MCF 10A (cell line): ENCODE measurements around the gene NACC2. TPM values are rescaled to one million over a fixed set of nuclear protein-coding genes. Genes with fewer than 3 reads are reported as not detected.

Experiments
- BruUV-seq: library from RNA; stranded (reverse); fragments of 400-500 nt; replicated peaks from 2 replicates; lab custom pipeline; 2021; lab: Mats Ljungman, UMichigan
- CTCF ChIA-PET: fragments of 300-600 bp; sonication (Branson Sonifier 250); formaldehyde crosslinking; extraction: SDS; loops from one replicate; lab custom pipeline; 2021; ENCODE audit warnings: antibody characterized with exemption, inconsistent platforms; lab: Yijun Ruan, JAX
- POLR2A ChIA-PET: fragments of 300-600, 350-650 bp; sonication (Branson Sonifier 250); formaldehyde crosslinking; extraction: SDS; loops from one replicate; lab custom pipeline; 2020; ENCODE audit warnings: antibody characterized with exemption, inconsistent platforms; lab: Yijun Ruan, JAX
- DNase-seq: peaks from one replicate; pipeline ENCODE4 v3.0.0-alpha.2; 2018; ENCODE audit not compliant: unreplicated experiment
- H3K27ac Mint-ChIP-seq: one replicate; pipeline ENCODE4 v1.8.0; 2022; ENCODE audit warnings: mild to moderate bottlenecking, low read depth, mixed read lengths; ENCODE audit not compliant: unreplicated experiment
- H3K27me3 Mint-ChIP-seq: one replicate; pipeline ENCODE4 v1.8.0; 2022; ENCODE audit warnings: mixed read lengths; ENCODE audit not compliant: insufficient read depth, unreplicated experiment
- H3K36me3 Mint-ChIP-seq: one replicate; pipeline ENCODE4 v1.8.0; 2022; ENCODE audit warnings: mild to moderate bottlenecking, moderate library complexity, mixed read lengths; ENCODE audit not compliant: insufficient read depth, unreplicated experiment
- H3K4me1 Mint-ChIP-seq: one replicate; pipeline ENCODE4 v1.8.0; 2022; ENCODE audit warnings: mixed read lengths; ENCODE audit not compliant: insufficient read depth, unreplicated experiment
- H3K4me3 Mint-ChIP-seq: one replicate; pipeline ENCODE4 v1.8.0; 2022; ENCODE audit warnings: mild to moderate bottlenecking, moderate library complexity, mixed read lengths; ENCODE audit not compliant: unreplicated experiment
- H3K9me3 Mint-ChIP-seq: one replicate; pipeline ENCODE4 v1.8.0; 2022; ENCODE audit warnings: mixed read lengths; ENCODE audit not compliant: unreplicated experiment
- intact Hi-C: fragments of 100-400 bp; cut with micrococcal nuclease; formaldehyde crosslinking; loops from 2 replicates; pipeline ENCODE4 v1.14.1; 2022
- total RNA-seq: library from RNA; stranded (reverse); gene quantifications from 2 replicates; pipeline ENCODE4 v1.2.3, GENCODE V29; 2022
- TF ChIP-seq, protein P1 (sequence below): fragments of 200-600 bp; IDR thresholded peaks from one replicate; pipeline ENCODE4 v1.8.0; 2022; ENCODE audit warnings: antibody characterized with exemption, mild to moderate bottlenecking; ENCODE audit not compliant: unreplicated experiment

The NACC2 gene
- total RNA-seq, 1 experiment from 2014 or later: 16.5 TPM

DNA sequence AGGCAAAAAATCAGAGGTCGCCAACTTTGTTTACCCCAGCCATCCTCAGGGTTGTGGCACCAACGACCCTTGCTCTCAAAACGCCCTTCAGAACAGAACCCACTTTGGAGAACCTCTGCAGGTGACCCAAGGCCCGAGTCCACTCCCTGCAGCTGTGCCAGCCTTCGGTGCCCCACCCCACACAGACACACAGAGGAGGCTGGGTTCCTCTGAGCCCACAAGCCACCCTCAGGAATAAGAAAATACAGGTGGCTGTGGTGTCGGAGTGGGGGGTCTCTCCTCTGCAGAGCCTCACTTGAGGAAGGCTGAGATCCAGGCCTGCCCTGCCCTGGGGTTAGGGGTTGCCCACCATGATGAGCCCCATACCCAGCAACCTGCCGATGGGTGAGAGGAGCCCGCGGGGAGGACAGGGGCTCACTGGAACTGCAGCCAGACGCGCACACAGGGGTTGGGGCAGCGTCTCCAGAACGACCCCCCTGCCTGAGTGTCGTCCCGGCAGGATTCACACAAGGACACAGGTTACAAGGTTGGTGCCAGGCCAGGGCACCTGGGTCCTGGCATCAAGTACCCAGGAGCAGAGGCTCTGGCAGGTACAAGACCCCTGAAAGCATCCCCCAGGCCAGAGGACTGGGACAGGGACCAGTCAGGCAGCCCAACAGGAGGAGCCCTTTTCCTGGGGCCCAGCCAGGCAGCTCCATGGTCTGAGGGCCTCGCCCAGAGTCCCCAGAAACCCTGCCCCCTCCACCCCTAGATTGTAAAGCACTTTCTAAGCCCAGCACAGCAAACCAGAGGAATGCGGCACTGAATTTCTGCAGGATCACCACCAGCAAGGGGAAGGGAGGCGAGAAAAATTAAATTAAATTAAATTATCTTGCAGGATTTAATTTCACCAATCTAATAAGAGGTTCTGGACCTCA lies 40.0 kb downstream of the NACC2 start:
- CTCF ChIA-PET: no interaction called here
- H3K4me1 Mint-ChIP-seq: peaks cover 9% of the 10 kb centered on the region
- no peak for DNase-seq
- no TSS peak for BruUV-seq
- no peak overlapping the region for H3K27ac Mint-ChIP-seq
- H3K4me3 Mint-ChIP-seq: no peak overlapping the region
- H3K36me3 Mint-ChIP-seq: peaks cover 2% of the 10 kb centered on the region
- H3K27me3 Mint-ChIP-seq: no peaks in the 10 kb centered on the region
- intact Hi-C loops: no loop called here
- TF ChIP-seq, protein P1, sequence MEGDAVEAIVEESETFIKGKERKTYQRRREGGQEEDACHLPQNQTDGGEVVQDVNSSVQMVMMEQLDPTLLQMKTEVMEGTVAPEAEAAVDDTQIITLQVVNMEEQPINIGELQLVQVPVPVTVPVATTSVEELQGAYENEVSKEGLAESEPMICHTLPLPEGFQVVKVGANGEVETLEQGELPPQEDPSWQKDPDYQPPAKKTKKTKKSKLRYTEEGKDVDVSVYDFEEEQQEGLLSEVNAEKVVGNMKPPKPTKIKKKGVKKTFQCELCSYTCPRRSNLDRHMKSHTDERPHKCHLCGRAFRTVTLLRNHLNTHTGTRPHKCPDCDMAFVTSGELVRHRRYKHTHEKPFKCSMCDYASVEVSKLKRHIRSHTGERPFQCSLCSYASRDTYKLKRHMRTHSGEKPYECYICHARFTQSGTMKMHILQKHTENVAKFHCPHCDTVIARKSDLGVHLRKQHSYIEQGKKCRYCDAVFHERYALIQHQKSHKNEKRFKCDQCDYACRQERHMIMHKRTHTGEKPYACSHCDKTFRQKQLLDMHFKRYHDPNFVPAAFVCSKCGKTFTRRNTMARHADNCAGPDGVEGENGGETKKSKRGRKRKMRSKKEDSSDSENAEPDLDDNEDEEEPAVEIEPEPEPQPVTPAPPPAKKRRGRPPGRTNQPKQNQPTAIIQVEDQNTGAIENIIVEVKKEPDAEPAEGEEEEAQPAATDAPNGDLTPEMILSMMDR: no peak
- POLR2A ChIA-PET: interaction anchor here (1.9 kb wide), 1 partner anchor 55 kb away, joined by 5 read pairs; no protein-coding TSS in a partner anchor
- H3K9me3 Mint-ChIP-seq: no peaks in the 10 kb centered on the region

- H3K27ac Mint-ChIP-seq: no peak overlapping the region
- no TSS peak for BruUV-seq
- peaks cover 11% of the 10 kb centered on the region for H3K36me3 Mint-ChIP-seq
- TF ChIP-seq, protein P1: no peak
- no peak overlapping the region for H3K4me3 Mint-ChIP-seq
- ChIA-PET POLR2A (interaction anchor here (1.2 kb wide), 1 partner anchor 54 kb away, joined by 4 read pairs; no protein-coding TSS in a partner anchor), CTCF (no interaction called here)
- H3K9me3 Mint-ChIP-seq: no peaks in the 10 kb centered on the region
- H3K27me3 Mint-ChIP-seq: no peaks in the 10 kb centered on the region
- peaks cover 9% of the 10 kb centered on the region for H3K4me1 Mint-ChIP-seq
- no peak for DNase-seq
- intact Hi-C loops: no loop called here
These were observed 40.9 kb downstream of the NACC2 start for GRCh38 chr9:136054146-136054545.

GRCh38 chr9:136053757-136054142 lies 41.3 kb downstream of the NACC2 start:
- POLR2A ChIA-PET: interaction anchor here (1.2 to 2.7 kb wide), 3 partner anchors 40 to 64 kb away, joined by 4 to 12 read pairs (median 10); partner anchors contain the start of gene TMEM250
- Mint-ChIP-seq H3K9me3 (no peaks in the 10 kb centered on the region), H3K4me1 (peaks cover 9% of the 10 kb centered on the region), H3K36me3 (peaks cover 14% of the 10 kb centered on the region), H3K27me3 (no peaks in the 10 kb centered on the region), H3K4me3 (peak overlapping the region; percentile 64), H3K27ac (peak overlapping the region; percentile 57)
- CTCF ChIA-PET: interaction anchor here (0.6 to 0.7 kb wide), 2 partner anchors 92 to 307 kb away, joined by 3 read pairs; no protein-coding TSS in a partner anchor
- BruUV-seq: no TSS peak
- TF ChIP-seq, protein P1: no peak
- no peak for DNase-seq
- intact Hi-C loops: no loop called here
